ENCODE results near the gene HMG20B. TPM values are rescaled to one million over a fixed set of nuclear protein-coding genes. Genes with fewer than 3 reads are reported as not detected.
A peak's percentile ranks its signal among the peaks of the same experiment; 100 is the strongest.

Gene HMG20B
- total RNA-seq, 2 experiments from 2014 or later: 63.3 to 65.9 TPM

DNA sequence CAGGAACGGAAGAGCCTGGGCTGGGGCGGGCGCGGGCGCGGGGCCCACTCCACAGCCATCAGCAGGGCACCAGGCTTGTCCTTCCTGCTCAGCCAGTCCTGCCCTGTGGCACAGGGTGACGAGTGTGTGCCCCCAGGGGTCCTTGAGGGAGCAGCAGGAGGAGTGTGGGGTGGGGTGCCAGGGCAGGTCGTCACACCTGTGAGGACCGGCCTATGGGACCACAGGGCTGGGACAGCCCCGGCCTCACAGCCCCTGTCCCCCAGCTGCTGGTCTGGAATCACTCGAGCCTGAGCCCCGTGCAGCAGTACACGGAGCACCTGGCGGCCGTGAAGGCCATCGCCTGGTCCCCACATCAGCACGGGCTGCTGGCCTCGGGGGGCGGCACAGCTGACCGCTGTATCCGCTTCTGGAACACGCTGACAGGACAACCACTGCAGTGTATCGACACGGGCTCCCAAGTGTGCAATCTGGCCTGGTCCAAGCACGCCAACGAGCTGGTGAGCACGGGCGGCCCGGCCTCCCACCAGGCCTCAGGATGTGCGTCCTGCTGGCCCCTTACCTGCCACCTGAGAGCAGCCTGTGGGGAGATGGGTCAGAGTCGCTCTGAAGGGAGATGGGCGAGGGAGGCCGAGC, 40.5 kb upstream of the HMG20B start:
- Mint-ChIP-seq H3K27ac (no peak overlapping the region), H3K36me3 (ENCODE audit: low read depth) (peaks cover 4% of the 10 kb centered on the region), H3K4me3 (no peak overlapping the region), H3K4me1 (ENCODE audit: low read depth) (no peaks in the 10 kb centered on the region), H3K27me3 (ENCODE audit: low read depth) (no peaks in the 10 kb centered on the region), H3K9me3 (no peaks in the 10 kb centered on the region)
- CTCF ChIA-PET: no interaction called here
- DNase-seq: no peak
- intact Hi-C loops (cut with micrococcal nuclease): no loop called here

DNA sequence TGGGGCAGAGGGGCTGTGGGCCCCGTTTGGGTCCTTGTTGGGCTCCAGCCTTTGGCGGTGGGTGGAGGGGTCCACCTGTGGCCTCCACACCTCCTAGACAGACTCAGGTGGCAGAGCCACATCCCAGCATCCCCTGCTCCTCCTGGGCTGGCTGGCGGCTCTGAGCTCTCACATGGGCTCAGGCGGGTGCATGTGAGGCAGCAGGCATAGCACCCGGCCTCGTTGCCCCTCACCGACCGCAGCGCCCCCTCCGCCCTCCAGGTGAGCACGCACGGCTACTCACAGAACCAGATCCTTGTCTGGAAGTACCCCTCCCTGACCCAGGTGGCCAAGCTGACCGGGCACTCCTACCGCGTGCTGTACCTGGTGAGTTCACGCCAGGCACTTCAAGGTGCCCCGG, 39.7 kb upstream of the HMG20B start:
- no peak overlapping the region for H3K4me3 Mint-ChIP-seq
- no peaks in the 10 kb centered on the region for H3K9me3 Mint-ChIP-seq
- H3K4me1 Mint-ChIP-seq (ENCODE audit: low read depth): no peaks in the 10 kb centered on the region
- no peak for DNase-seq
- H3K27me3 Mint-ChIP-seq (ENCODE audit: low read depth): no peaks in the 10 kb centered on the region
- peaks cover 6% of the 10 kb centered on the region for H3K36me3 Mint-ChIP-seq (ENCODE audit: low read depth)
- intact Hi-C loops (cut with micrococcal nuclease): no loop called here
- CTCF ChIA-PET: interaction anchor here (0.6 kb wide), 1 partner anchor 362 kb away, joined by 3 read pairs; no protein-coding TSS in a partner anchor
- H3K27ac Mint-ChIP-seq: no peak overlapping the region

DNA sequence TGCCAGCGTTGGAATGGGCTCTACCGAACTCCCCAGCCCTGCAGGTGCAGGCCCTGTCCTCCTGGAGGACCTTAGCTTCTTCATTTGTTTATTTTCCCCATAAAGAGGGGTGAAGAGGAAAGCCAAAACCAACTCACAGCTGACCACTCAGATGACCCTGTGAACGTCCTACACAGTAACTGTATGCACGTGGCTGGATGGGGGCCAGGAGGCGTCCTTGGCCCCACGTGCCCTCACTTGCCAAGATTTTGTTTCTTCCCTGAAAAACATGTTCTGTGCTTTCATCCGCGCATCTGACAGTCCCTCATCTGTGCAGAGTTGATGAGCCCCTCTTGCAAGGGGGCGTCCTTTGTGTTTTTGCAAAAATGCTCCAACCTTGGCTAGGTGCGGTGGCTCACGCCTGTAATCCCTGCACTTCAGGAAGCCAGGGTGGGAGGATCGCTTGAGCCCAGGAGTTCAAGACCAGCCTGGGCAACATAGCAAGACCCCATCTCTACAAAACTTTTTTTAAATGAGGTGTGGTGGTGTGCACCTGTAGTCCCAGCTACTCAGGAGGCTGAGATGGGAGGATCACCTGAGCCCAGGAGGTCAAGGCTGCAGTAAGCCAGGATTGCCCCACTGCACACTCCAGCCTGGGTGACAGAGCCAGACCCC, 39.1 kb upstream of the HMG20B start:
- intact Hi-C loops (cut with micrococcal nuclease): no loop called here
- no peaks in the 10 kb centered on the region for H3K9me3 Mint-ChIP-seq
- H3K4me3 Mint-ChIP-seq: no peak overlapping the region
- no peak overlapping the region for H3K27ac Mint-ChIP-seq
- no peaks in the 10 kb centered on the region for H3K27me3 Mint-ChIP-seq (ENCODE audit: low read depth)
- DNase-seq: no peak
- peaks cover 11% of the 10 kb centered on the region for H3K36me3 Mint-ChIP-seq (ENCODE audit: low read depth)
- H3K4me1 Mint-ChIP-seq (ENCODE audit: low read depth): no peaks in the 10 kb centered on the region
- CTCF ChIA-PET: no interaction called here

DNA sequence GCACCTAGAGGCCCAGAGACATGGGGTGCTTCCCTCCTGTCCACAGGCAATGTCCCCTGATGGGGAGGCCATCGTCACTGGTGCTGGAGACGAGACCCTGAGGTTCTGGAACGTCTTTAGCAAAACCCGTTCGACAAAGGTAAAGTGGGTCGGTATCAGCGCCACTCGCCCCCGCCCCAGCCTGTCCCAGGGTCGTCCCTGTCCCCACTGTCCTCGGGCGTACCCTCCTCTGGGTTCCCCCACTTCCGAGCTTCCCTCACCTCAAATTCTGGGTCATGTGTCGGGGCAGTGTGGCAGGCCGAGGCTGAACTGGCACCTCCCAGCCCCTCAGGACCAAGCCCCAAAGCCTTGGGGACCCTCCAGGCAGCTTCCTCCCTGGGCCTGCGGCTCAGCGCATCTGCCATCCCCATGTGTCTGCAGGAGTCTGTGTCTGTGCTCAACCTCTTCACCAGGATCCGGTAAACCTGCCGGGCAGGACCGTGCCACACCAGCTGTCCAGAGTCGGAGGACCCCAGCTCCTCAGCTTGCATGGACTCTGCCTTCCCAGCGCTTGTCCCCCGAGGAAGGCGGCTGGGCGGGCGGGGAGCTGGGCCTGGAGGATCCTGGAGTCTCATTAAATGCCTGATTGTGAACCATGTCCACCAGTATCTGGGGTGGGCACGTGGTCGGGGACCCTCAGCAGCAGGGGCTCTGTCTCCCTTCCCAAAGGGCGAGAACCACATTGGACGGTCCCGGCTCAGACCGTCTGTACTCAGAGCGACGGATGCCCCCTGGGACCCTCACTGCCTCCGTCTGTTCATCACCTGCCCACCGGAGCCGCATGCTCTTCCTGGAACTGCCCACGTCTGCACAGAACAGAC, 38.1 kb upstream of the HMG20B start:
- Mint-ChIP-seq H3K9me3 (no peaks in the 10 kb centered on the region), H3K27me3 (ENCODE audit: low read depth) (no peaks in the 10 kb centered on the region), H3K4me1 (ENCODE audit: low read depth) (no peaks in the 10 kb centered on the region), H3K36me3 (ENCODE audit: low read depth) (peaks cover 15% of the 10 kb centered on the region), H3K4me3 (no peak overlapping the region), H3K27ac (no peak overlapping the region)
- no peak for DNase-seq
- CTCF ChIA-PET: no interaction called here
- intact Hi-C loops (cut with micrococcal nuclease): no loop called here

DNA sequence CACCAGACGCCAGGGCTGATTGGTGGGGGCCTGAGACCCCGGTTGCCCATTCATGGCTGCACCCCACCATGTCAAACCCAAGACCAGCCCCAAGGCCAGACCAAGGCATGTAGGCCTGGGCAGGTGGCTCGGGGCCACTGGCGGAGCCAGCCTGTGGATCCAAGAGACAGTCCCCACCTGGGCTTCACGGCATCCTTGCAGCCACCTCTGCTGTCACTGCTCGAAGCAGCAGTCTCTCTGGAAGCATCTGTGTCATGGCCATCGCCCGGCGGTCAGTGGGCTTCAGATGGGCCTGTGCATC, 37.6 kb upstream of the HMG20B start:
- Mint-ChIP-seq H3K9me3 (no peaks in the 10 kb centered on the region), H3K36me3 (ENCODE audit: low read depth) (peaks cover 17% of the 10 kb centered on the region), H3K27me3 (ENCODE audit: low read depth) (no peaks in the 10 kb centered on the region), H3K27ac (no peak overlapping the region), H3K4me1 (ENCODE audit: low read depth) (no peaks in the 10 kb centered on the region), H3K4me3 (no peak overlapping the region)
- CTCF ChIA-PET: no interaction called here
- intact Hi-C loops (cut with micrococcal nuclease): no loop called here
- no peak for DNase-seq

DNA sequence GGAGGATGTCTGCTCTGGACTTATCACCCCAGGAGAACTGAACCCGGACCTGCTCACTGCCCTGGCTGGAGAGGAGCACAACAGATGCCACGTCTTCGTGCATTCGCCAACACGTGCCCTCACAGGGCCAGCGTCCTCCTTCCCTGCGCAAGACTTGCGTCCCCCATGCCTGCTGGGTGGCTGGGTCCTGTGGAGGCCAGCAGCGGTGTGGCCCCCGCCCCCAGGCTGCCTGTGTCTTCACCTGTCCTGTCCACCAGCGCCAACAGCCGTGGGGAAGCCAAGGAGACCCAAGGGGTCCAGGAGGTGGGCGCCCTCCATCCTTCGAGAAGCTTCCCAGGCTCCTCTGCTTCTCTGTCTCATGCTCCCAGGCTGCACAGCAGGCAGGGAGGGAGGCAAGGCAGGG, 37.2 kb upstream of the HMG20B start:
- Mint-ChIP-seq H3K9me3 (no peaks in the 10 kb centered on the region), H3K36me3 (ENCODE audit: low read depth) (peaks cover 17% of the 10 kb centered on the region), H3K27ac (no peak overlapping the region), H3K4me1 (ENCODE audit: low read depth) (no peaks in the 10 kb centered on the region), H3K4me3 (no peak overlapping the region), H3K27me3 (ENCODE audit: low read depth) (no peaks in the 10 kb centered on the region)
- CTCF ChIA-PET: no interaction called here
- intact Hi-C loops (cut with micrococcal nuclease): no loop called here
- no peak for DNase-seq

DNA sequence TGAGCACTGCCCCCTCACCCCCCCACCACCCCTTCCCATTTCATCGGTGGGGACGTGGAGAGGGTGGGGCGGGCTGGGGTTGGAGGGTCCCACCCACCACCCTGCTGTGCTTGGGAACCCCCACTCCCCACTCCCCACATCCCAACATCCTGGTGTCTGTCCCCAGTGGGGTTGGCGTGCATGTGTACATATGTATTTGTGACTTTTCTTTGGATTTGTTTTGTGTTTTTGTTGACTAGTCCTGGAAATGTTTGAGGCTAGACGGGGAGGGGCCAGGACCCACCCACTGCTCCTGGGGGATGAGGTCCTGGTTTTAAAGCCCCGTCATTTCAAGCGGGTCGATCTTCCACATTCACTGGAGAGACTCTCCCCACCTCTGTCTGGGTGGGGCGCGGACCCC, 36.8 kb upstream of the HMG20B start:
- DNase-seq: no peak
- no peaks in the 10 kb centered on the region for H3K27me3 Mint-ChIP-seq (ENCODE audit: low read depth)
- H3K27ac Mint-ChIP-seq: peak overlapping the region; percentile 30
- H3K36me3 Mint-ChIP-seq (ENCODE audit: low read depth): peaks cover 17% of the 10 kb centered on the region
- no peaks in the 10 kb centered on the region for H3K9me3 Mint-ChIP-seq
- intact Hi-C loops (cut with micrococcal nuclease): no loop called here
- H3K4me1 Mint-ChIP-seq (ENCODE audit: low read depth): no peaks in the 10 kb centered on the region
- CTCF ChIA-PET: interaction anchor here (1.6 kb wide), 1 partner anchor 13 kb away, joined by 3 read pairs; no protein-coding TSS in a partner anchor
- no peak overlapping the region for H3K4me3 Mint-ChIP-seq

DNA sequence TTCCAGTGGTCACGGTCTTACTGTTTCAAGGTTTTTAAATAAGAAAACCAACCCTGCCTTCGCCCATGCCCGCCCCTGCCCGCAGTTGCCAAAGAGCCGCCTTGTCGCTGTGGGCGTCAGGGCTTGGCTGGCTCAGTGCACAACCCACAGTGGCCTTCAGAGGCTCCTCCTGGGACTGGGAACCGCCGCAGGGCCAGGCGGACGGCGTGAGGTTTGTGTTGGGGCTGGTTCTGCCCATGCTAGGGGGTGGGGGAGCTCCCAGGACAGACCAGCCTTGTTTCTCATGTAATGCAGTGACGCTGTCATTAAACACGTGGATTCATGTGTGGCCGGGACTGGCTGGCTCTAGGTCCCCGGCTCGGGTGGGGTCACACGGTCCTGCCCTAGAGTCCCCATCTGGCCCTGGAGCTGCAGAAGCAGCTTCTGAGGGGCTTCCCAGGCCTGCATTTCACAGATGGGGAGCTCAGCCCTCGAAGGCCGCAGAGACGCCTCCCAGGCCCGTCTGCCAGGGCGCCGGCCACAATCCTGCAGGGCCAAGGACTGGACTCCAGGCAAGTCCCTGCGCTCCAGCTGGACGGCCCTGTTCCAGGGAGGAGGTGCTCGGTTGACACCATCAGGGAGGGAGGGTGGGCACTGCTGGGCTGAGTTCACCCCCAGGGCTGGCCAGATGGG, 36.2 kb upstream of the HMG20B start:
- Mint-ChIP-seq H3K4me3 (no peak overlapping the region), H3K9me3 (no peaks in the 10 kb centered on the region), H3K36me3 (ENCODE audit: low read depth) (peaks cover 17% of the 10 kb centered on the region), H3K27ac (peak overlapping the region; percentile 30), H3K4me1 (ENCODE audit: low read depth) (no peaks in the 10 kb centered on the region), H3K27me3 (ENCODE audit: low read depth) (no peaks in the 10 kb centered on the region)
- DNase-seq: no peak
- CTCF ChIA-PET: interaction anchor here (1.6 kb wide), 1 partner anchor 12 kb away, joined by 3 read pairs; no protein-coding TSS in a partner anchor
- intact Hi-C loops (cut with micrococcal nuclease): no loop called here

DNA sequence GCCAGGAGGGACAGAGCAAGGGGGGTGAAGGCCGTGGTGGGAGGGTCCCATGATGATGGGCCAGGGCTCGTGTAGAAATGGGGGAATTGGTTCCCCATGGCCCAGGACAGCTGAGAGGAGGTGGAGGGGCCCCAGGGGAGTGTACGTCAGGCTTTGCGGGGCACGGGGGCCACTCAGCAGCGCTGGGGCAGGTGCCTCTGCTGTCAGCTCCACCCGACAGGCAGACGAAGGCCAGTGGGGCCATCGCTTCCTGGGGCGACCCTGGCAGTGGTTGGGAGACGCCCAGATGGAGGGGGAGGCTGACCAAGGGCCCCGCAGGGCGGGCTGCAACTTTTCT, 35.7 kb upstream of the HMG20B start:
- Mint-ChIP-seq H3K4me3 (no peak overlapping the region), H3K36me3 (ENCODE audit: low read depth) (peaks cover 17% of the 10 kb centered on the region), H3K4me1 (ENCODE audit: low read depth) (no peaks in the 10 kb centered on the region), H3K27ac (no peak overlapping the region), H3K27me3 (ENCODE audit: low read depth) (no peaks in the 10 kb centered on the region), H3K9me3 (no peaks in the 10 kb centered on the region)
- CTCF ChIA-PET: interaction anchor here (1.6 kb wide), 1 partner anchor 12 kb away, joined by 3 read pairs; no protein-coding TSS in a partner anchor
- no peak for DNase-seq
- intact Hi-C loops (cut with micrococcal nuclease): no loop called here

DNA sequence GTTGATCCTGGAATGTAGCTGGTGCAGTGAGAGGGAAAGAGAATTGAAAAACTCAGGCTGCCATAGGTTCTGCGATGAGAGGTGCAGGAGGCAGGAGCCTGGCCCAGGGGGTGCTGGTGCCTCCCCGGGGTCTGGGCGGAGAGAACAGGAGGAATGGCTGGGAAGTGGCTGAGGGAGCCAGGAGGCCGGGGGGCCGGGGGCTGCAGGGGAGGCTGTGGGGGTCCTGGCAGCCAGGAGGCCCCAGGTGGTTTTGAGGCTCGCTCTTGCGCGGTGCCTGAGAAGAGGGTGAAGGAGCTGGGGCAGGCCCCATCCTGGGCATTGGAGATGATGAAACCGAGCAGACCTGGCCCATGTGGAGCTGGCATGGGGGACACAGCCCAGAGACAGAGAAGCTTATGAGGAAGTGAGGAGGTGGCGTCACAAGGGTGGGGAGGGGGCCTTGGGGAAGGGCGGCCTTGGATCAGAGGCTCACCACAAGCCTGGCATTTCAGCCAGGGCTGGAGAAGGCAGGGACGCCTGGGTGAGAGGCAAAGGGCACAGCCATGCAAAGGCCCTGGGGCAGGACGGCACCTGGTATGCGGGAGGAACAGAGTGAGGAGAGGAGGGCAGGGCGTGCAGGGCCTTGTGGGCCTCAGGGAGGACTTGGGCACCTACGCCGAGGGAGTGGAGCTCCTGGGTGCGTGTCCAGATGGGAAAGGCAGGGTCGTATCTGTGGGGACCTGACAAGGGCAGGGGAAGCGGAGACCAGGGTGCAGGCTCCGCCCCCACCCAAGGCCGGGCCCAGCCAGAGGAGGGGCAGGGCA, 35.1 kb upstream of the HMG20B start:
- H3K27ac Mint-ChIP-seq: no peak overlapping the region
- peaks cover 16% of the 10 kb centered on the region for H3K36me3 Mint-ChIP-seq (ENCODE audit: low read depth)
- CTCF ChIA-PET: interaction anchor here (1.6 kb wide), 1 partner anchor 11 kb away, joined by 3 read pairs; no protein-coding TSS in a partner anchor

DNA sequence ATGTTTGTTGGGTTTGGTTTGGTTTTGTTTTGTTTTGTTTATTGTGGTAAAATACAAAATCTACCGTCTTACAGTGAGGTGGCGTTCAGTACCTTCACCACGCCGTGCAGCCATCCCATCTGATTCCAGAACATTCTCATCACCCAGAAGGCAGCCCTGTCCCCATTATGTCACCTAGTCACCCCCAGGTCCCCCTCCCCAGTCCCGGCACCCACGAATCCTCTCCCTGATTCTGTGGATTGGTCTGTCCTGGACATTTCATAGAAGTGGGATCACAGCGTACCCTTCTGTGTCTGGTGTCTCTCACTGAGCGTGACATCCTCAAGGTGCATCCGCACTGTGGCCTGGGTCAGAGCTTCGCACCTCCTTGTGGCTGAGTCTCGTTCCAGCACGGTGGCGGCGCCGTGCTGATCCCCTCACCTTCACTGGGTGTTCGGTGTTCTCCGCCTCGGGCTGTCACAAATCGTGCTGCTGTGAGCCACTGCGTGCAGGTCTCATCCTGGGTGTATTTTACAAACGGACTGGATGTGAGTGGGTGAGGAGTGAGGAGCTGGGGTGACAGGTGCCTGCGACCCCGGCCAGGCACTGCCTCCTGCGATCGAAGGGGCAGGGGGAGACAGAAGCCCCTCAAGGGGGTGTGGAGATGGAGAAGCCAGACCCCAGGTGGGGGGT, 34.4 kb upstream of the HMG20B start:
- H3K27ac Mint-ChIP-seq: no peak overlapping the region
- H3K9me3 Mint-ChIP-seq: no peaks in the 10 kb centered on the region
- intact Hi-C loops (cut with micrococcal nuclease): no loop called here
- CTCF ChIA-PET: no interaction called here
- H3K4me3 Mint-ChIP-seq: no peak overlapping the region
- no peaks in the 10 kb centered on the region for H3K4me1 Mint-ChIP-seq (ENCODE audit: low read depth)
- H3K36me3 Mint-ChIP-seq (ENCODE audit: low read depth): peaks cover 16% of the 10 kb centered on the region
- H3K27me3 Mint-ChIP-seq (ENCODE audit: low read depth): no peaks in the 10 kb centered on the region
- no peak for DNase-seq

More for the DNA sequence above, 35.1 kb upstream of the HMG20B start:
- Mint-ChIP-seq H3K4me1 (ENCODE audit: low read depth) (no peaks in the 10 kb centered on the region), H3K4me3 (no peak overlapping the region), H3K27me3 (ENCODE audit: low read depth) (no peaks in the 10 kb centered on the region), H3K9me3 (no peaks in the 10 kb centered on the region)
- DNase-seq: no peak
- intact Hi-C loops (cut with micrococcal nuclease): no loop called here

Measured in activated naive CD4-positive, alpha-beta T cell treated with anti-CD3 and anti-CD28 coated beads for 36 hours (primary cell).